Kidney epithelial cell (primary cell): ENCODE results near the gene CNIH3. TPM values are rescaled to one million over a fixed set of nuclear protein-coding genes. Genes with fewer than 3 reads are reported as not detected.
A peak's percentile ranks its signal among the peaks of the same experiment; 100 is the strongest.
"Not testable (repeated sequence)": the region's sequence is repeated elsewhere in the genome, so short reads cannot be mapped to it uniquely, and the experiment has no call there.

Experiments used
- DNase-seq: peaks from one replicate; pipeline ENCODE4 v3.0.0-alpha.2; 2010; ENCODE audit warnings: low read depth
- H3K27me3 ChIP-seq: 2 replicates; pipeline ENCODE4 v1.6.0; 2011; ENCODE audit warnings: low read length; ENCODE audit not compliant: control insufficient read depth, insufficient read depth
- H3K36me3 ChIP-seq: 2 replicates; pipeline ENCODE4 v1.5.1; 2011; ENCODE audit warnings: low read length; ENCODE audit not compliant: control insufficient read depth, insufficient read depth
- H3K4me3 ChIP-seq: 2 replicates; pipeline ENCODE4 v1.5.1; 2011; ENCODE audit warnings: low read depth, mild to moderate bottlenecking, control low read depth, low read length
- CTCF ChIP-seq: IDR thresholded peaks from 2 replicates; pipeline ENCODE4 v1.5.1; 2011; ENCODE audit warnings: mild to moderate bottlenecking, moderate library complexity, low read length, control low read depth, inconsistent platforms; ENCODE audit not compliant: insufficient read depth, poor library complexity, severe bottlenecking
- total RNA-seq: library from RNA; depleted of rRNA; stranded (reverse); fragments of >200 nt; gene quantifications from 2 replicates; pipeline ENCODE4 v1.2.3, GENCODE V29; 2015

The CNIH3 gene
- 4.0 and 4.2 TPM in 2 replicates for total RNA-seq

- peak within 1 kb of the TSS; percentile 57 for H3K4me3 ChIP-seq
- TF ChIP-seq CTCF: no peak
- peaks cover 17% of the 10 kb centered on the region for H3K27me3 ChIP-seq
- no peaks in the 10 kb centered on the region for H3K36me3 ChIP-seq
- DNase-seq: no peak
These were observed at the start of gene CNIH3 for GRCh38 chr1:224615861-224616755. Gene CNIH3, plus strand, starts transcription at chr1:224616317. Its CDS starts 858 bp downstream, at chr1:224617175.

- not testable (repeated sequence) for H3K36me3 ChIP-seq, DNase-seq, H3K27me3 ChIP-seq, H3K4me3 ChIP-seq
These were observed 49.6 kb upstream of the CNIH3 start for GRCh38 chr1:224566492-224566891.

GRCh38 chr1:224569276-224569675 lies 46.8 kb upstream of the CNIH3 start:
- Histone ChIP-seq H3K27me3 (no peaks in the 10 kb centered on the region), H3K36me3 (no peaks in the 10 kb centered on the region), H3K4me3 (no peak overlapping the region)
- no peak for DNase-seq
- TF ChIP-seq CTCF: no peak

GRCh38 chr1:224571975-224572374 lies 44.1 kb upstream of the CNIH3 start:
- H3K27me3 ChIP-seq, DNase-seq, H3K36me3 ChIP-seq: not testable (repeated sequence)

GRCh38 chr1:224579526-224579925 lies 36.6 kb upstream of the CNIH3 start:
- no peak for DNase-seq
- TF ChIP-seq CTCF: no peak
- H3K36me3 ChIP-seq: no peaks in the 10 kb centered on the region

More at GRCh38 chr1:224571975-224572374, 44.1 kb upstream of the CNIH3 start:
- H3K4me3 ChIP-seq: not testable (repeated sequence)

GRCh38 chr1:224580006-224580405 lies 36.1 kb upstream of the CNIH3 start:
- no peak overlapping the region for H3K4me3 ChIP-seq
- no peaks in the 10 kb centered on the region for H3K27me3 ChIP-seq
- no peak for DNase-seq
- TF ChIP-seq CTCF: no peak
- H3K36me3 ChIP-seq: no peaks in the 10 kb centered on the region

More at GRCh38 chr1:224579526-224579925, 36.6 kb upstream of the CNIH3 start:
- H3K27me3 ChIP-seq: no peaks in the 10 kb centered on the region
- H3K4me3 ChIP-seq: no peak overlapping the region

- no peak overlapping the region for H3K4me3 ChIP-seq
- TF ChIP-seq CTCF: no peak
- H3K27me3 ChIP-seq: no peaks in the 10 kb centered on the region
- DNase-seq: no peak
- no peaks in the 10 kb centered on the region for H3K36me3 ChIP-seq
These were observed 34.1 kb upstream of the CNIH3 start for GRCh38 chr1:224582041-224582440.
